Mammary epithelial cell (primary cell): ENCODE data around the gene NCAM1.

Experiments used
- CTCF ChIP-seq, 2 donors: IDR thresholded peaks in 1 of 2; conservative IDR thresholded peaks in 1 of 2; 2 replicates each; pipeline ENCODE4 v1.5.1; 2011 to 2012; ENCODE audit warnings: inconsistent platforms in 2 of 2, low read length in 2 of 2, mild to moderate bottlenecking in 2 of 2, control low read depth in 1 of 2, low read depth in 1 of 2; ENCODE audit not compliant: insufficient read depth in 1 of 2; ENCODE audit errors: extremely low read depth in 1 of 2
- EZH2 ChIP-seq: IDR thresholded peaks from 2 replicates; pipeline ENCODE4 v1.6.1; 2012; ENCODE audit warnings: low read length, inconsistent platforms, borderline replicate concordance

GRCh38 chr11:112925516-112926310 is 35.5 kb upstream of the NCAM1 start:
- TF ChIP-seq CTCF (conservative IDR thresholded peaks at IDR 0.05 in 1 of 2, IDR thresholded peaks at IDR 0.05 in 1 of 2; ENCODE audit: extremely low read depth in 1 of 2, insufficient read depth in 1 of 2, low read depth in 1 of 2, low read length in 2 of 2) (no peak), EZH2 (no peak)
